Activated effector memory CD4-positive, alpha-beta T cell treated with anti-CD3 and anti-CD28 coated beads, Interleukin-2, amount 50 U/mL, for 16 hours (primary cell): ENCODE data around the gene FCGR1A.
"Not testable (repeated sequence)": the region's sequence is repeated elsewhere in the genome, so short reads cannot be mapped to it uniquely, and the experiment has no call there.

Experiments used
- DNase-seq: peaks from one replicate; pipeline ENCODE4 v3.0.0-alpha.2; 2020

FCGR1A gene

DNA sequence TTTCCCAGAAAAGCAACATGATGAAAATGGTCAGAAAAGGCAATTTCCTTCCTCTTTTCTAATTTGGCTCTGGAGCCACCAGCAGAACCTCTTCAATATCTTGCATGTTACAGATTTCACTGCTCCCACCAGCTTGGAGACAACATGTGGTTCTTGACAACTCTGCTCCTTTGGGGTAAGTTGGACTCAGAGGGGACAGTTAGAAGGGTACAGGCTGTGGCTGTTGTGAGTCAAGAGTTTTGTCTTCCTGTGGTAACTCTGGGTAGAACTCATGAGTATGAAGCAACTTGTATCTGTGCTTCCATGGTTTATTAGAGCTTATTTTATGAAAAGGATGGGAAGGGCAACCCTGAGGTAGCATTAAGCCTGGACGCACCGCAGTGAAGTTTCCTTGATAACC, at the start of gene FCGR1A:
Gene FCGR1A, plus strand, starts transcription at position 95 of the 400 bp plus-strand sequence. Its CDS starts 50 bp downstream, at position 145.
- DNase-seq: not testable (repeated sequence)

GRCh38 chr1:149732781-149733180, 49.7 kb upstream of the FCGR1A start:
- DNase-seq: not testable (repeated sequence)

- DNase-seq: not testable (repeated sequence)
Measured at GRCh38 chr1:149734692-149735091, 47.8 kb upstream of the FCGR1A start.

GRCh38 chr1:149740148-149740581, 42.3 kb upstream of the FCGR1A start:
- DNase-seq: peak; percentile 82

GRCh38 chr1:149740590-149741230, 41.8 kb upstream of the FCGR1A start:
- DNase-seq: not testable (repeated sequence)

DNA sequence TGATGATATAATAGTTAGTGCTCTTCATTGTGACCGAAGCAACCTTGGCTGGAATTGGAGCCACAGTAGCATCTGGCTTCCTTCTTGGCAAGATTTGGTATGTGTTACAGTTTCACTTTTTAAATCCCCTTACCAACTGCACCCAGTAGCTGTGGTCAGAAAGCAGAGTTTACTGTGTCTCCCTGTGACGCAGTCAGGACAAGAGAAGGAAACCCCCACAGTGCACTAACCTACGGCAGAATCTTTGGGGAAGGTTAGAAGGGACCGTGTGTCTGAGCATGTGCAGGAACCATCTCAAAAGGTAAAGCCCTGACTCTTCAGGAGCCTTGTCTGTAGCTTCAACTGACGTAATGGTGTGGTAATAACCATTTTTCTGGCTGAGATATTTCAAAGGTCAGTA, 40.6 kb upstream of the FCGR1A start:
- DNase-seq: not testable (repeated sequence)

- DNase-seq: not testable (repeated sequence)
Measured at GRCh38 chr1:149746463-149747356, 35.8 kb upstream of the FCGR1A start.

DNA sequence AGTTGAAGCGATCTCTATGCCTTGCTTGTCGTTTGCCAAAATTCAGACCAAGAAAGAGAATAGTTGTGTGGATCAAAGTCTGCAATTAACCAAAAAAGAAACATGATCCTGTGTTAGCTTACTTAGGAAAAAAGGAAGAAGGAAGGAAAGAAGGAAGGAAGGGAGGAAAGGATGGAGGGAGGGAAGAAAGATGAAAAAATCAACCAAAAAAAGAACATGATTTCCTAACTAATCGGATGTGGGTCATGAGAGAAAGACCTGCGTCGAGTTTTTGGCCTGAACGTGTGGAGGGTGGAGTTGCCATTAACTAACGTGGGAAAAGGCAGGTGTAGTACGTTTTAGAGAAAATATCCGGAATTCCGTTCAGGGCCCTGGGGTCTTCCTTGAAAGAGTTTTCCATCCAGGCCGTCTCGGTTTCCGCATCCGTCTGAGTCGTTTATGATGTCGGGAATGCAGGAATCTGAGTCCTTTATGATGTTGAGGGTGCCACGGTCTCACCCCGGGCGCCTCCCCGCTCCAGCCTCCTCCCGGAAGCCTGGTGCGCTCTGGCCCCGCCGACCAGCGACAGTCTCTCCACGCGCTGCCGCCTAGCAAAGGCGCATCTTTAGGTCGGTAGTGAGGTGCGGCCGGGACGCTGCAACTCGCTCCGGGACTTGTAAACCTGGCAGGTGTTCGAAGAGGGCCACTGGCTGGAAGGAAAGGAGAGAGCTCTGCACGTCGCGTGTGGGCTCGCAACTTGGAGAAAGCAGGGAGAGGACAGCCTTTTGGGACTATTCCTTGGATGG, 34.9 kb upstream of the FCGR1A start:
- DNase-seq: not testable (repeated sequence)

DNA sequence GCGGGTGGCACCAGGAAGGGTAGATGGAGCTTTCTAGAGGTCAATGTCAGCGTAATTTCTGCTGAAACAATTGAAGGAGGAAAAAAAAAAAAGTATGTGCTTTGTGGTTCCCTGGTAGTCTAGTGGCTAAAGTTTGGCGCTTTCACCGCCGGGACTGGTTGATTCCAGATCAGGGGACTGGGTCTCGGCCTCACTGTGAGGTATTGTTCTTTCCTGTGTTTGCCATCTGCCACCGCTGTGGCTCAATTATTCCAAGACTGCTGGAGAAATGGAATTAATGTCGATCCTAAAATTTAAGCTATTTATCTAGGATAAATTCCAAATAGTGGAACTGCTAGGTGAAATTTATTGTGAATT, 34.4 kb upstream of the FCGR1A start:
- not testable (repeated sequence) for DNase-seq

GRCh38 chr1:149750562-149750961, 31.9 kb upstream of the FCGR1A start:
- not testable (repeated sequence) for DNase-seq

DNA sequence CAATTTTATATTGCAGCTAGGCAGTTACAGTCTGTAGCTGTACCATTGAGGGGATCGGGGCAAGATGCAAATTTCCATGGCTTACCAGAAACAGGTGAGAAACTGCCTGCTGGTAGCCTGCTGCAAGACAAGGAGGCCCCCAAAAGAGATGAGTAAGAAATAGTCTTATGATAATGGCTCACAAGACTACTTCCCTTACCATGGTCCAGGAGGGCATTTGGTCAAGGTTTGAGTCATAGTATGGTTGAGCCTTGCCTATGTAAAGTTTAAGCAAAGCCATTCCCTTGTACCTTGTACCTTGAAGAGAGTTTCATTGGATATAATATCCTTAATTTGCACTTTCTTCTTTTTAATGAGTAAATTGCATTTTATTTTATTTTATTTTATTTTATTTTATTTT, 30.3 kb upstream of the FCGR1A start:
- DNase-seq: not testable (repeated sequence)

DNA sequence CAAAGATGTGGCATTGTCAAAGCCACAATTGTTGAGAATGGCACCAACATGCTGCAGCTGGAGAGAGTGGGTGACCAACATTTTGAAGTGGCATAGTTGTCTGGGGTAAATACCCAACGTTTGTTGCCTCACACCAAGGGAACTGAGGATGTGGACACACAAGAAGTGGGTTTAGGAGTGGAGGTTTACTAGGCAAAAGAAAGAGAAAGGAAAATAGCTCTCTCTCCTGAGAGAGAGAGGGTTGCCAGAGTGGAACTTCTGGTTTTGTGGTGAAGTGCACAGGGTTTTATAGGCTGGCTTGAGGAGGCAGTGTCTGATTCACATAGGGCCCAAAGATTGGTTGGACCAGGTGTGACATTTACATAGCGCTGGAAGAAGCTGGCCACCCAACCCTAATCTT, 29.0 kb upstream of the FCGR1A start:
- not testable (repeated sequence) for DNase-seq

DNA sequence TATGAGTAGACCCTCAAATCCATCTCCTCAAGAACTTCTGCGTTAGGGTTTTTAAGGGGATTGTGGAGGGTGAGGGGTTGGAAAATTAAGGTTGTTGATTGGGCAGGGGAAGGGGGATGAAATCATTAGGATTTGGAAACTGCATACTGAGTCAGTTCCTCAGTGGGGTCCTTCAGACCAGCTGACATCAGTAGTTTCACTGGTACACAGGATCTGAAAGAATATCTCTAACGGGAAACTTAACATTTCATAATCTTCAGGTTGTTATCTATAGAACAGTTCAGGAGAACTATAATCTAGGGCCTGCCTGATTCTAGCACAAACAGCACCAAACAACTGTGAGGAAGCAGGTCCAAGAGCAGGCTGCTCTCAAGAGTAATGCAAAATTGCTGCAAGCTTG, 27.2 kb upstream of the FCGR1A start:
- DNase-seq: not testable (repeated sequence)

DNA sequence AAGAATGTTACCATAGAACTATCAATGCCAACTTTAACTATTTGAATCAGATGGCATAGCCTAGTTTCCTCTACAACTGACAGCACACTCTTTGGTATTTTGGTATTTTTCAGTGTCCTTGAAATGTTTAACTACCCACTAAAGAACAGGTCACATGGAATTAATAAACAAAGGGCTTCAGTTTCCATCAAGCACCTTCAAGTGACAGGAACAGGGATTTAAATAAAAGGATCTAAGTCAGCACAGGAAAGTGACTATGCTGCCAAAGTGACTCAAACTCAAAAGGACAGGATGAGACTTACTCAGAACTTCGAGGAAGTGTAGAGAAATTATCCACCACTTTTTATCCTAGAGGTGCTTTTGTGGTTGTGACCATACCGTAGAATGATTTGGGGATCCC, 20.2 kb upstream of the FCGR1A start:
- DNase-seq: not testable (repeated sequence)

DNA sequence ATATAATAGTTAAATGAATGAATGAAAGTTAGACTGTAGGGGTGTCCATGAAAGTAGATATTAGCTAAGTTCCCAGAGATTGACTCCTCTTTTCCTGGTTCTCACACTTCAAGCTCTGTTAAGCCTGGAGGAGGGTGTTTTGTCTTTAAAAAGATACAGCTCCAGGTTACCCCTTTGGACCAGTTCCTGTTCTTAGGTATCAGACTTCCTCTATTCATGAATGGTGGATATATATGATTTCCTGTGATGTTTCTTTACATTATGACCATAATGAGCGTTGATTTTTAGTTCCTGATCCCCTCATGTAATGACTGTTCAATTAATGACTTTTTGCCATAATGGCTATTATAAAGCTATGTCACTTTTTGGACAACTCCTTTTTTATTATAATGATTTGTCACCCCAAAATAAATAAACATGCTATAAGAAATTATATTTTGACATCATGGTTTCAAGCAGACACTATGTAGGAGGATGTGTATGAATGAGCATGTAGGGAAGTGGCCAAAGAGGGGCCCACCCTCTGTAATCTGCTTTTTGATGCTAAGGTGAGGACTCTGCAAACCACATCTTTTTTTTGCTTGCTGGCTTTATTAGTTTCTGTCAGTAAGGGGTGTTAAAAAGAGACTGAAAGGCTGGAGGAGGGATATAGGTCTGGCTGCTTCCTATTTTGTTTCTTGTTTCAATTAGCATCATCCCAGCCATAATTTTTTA, 18.2 kb upstream of the FCGR1A start:
- not testable (repeated sequence) for DNase-seq

GRCh38 chr1:149766241-149766640, 16.3 kb upstream of the FCGR1A start:
- DNase-seq: not testable (repeated sequence)

DNA sequence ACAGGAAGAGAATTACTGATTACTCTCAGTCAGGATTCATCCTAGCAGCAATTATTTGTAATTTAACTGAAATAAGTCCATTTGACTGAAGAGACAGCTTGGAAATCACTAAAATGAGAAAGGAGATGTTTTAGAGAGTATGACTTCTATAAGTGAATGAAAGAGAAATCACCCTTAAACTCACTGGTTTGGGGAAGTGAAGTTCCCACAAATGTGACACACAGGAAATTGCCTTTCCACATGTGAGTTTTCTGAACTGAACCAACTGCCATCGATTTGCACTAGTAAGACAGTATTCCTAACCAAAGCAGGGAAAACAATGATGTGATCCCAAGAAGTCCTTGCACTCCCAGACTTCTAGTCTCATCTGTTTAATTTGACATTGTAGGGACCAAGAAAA, 13.3 kb upstream of the FCGR1A start:
- DNase-seq: not testable (repeated sequence)

GRCh38 chr1:149770661-149771060, 11.8 kb upstream of the FCGR1A start:
- not testable (repeated sequence) for DNase-seq

DNA sequence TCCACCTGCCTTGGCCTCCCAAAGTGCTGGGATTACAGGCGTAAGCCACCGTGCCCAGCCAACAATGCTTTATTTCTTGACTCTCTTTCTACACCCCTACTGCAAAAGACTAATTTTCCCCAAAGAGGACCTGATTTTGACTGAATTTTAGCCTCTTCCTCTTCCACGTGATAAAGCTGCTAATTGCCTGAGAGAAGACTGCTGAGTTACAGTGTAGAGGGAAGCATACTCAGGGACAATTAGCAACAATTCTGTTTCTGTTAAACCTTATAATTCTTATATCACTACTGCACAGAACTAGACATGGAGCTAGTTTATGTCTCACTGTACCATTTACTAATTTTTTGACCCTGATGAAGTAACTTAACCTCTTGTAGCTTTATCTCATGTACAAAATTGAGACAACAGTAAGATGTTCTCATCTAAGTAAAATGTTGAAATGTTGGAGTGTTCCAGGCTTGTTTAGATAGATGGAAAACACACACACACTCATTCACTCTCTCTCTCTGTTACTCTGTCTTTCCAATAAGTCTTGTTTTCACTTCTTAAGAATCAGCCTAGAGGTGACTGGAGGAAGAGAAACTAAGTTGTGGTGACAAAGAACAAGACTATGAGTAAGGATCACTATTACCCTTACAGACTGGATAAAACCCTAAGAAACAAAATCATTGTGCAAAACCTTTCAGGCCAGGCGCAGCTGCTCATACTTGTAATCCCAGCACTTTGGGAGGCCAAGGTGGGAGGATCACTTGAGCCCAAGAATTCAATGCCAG, 10.7 kb upstream of the FCGR1A start:
- not testable (repeated sequence) for DNase-seq

GRCh38 chr1:149775510-149776147, 6.9 kb upstream of the FCGR1A start:
- not testable (repeated sequence) for DNase-seq

GRCh38 chr1:149777084-149777483, 5.4 kb upstream of the FCGR1A start:
- DNase-seq: not testable (repeated sequence)
